Peyer's patch (tissue), 4 donors: ENCODE measurements around the gene DGCR2.

Source experiments
- POLR2A ChIP-seq, 2 donors: fragments of 450-650 bp; IDR thresholded peaks; one replicate each; pipeline ENCODE4 v1.5.1; 2017; ENCODE audit warnings: antibody characterized with exemption in 2 of 2, mild to moderate bottlenecking in 2 of 2, moderate library complexity in 2 of 2
- TF ChIP-seq, protein P1 (sequence below), 6 experiments: fragments of 450-650 bp in 4 of 6; fragments of 200-600 bp in 2 of 6; sonication (generic) in 1 of 6; IDR thresholded peaks; one replicate each; pipeline ENCODE4 v1.5.1; 2017 to 2019; ENCODE audit warnings: antibody characterized with exemption in 6 of 6, mild to moderate bottlenecking in 3 of 6, moderate library complexity in 1 of 6

DNA sequence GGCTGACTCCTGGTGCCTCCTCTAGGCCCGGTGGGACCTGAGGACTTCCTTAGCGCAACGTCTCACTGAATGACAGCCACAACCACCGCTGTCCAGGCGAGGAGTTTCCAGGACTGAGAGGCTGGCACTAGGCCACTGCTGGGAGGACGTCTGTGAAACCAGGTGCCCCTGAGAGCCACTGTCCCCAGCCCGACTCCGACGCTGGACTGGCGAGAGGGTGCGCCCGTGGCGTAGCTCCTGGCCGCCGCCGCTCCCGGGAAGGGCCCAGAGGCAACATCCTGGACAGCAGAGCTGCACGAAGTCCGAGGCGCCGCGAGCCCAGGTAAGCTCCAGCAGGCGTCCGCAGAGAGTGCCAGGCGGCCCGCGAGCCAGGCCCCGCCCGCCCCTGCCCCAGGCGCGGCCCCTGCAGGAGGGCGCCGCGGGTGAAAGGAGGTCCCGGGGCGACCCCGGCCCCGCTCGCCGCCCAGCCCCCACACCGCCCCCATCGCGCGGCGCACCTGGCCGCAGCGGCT lies 525 bp downstream of the DGCR2 start:
- peak in 1 of 2 donors; percentile 8 for TF ChIP-seq POLR2A (IDR thresholded peaks at IDR 0.05)
- TF ChIP-seq, protein P1, sequence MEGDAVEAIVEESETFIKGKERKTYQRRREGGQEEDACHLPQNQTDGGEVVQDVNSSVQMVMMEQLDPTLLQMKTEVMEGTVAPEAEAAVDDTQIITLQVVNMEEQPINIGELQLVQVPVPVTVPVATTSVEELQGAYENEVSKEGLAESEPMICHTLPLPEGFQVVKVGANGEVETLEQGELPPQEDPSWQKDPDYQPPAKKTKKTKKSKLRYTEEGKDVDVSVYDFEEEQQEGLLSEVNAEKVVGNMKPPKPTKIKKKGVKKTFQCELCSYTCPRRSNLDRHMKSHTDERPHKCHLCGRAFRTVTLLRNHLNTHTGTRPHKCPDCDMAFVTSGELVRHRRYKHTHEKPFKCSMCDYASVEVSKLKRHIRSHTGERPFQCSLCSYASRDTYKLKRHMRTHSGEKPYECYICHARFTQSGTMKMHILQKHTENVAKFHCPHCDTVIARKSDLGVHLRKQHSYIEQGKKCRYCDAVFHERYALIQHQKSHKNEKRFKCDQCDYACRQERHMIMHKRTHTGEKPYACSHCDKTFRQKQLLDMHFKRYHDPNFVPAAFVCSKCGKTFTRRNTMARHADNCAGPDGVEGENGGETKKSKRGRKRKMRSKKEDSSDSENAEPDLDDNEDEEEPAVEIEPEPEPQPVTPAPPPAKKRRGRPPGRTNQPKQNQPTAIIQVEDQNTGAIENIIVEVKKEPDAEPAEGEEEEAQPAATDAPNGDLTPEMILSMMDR (IDR thresholded peaks at IDR 0.05): no peak
